Trophoblast cell (in vitro differentiated cells and primary cell): Measurements from ENCODE around the gene SCMH1.

Experiments used
- DNase-seq, 2 donors: peaks; one replicate each; pipeline ENCODE4 v3.0.0-alpha.2; 2016
- H2AFZ ChIP-seq: 2 replicates; pipeline ENCODE4 v1.6.1; 2013; ENCODE audit warnings: low read length, moderate library complexity, mild to moderate bottlenecking; ENCODE audit not compliant: insufficient read depth, poor library complexity
- H2AK5ac ChIP-seq: 2 replicates; pipeline ENCODE4 v1.6.1; 2013; ENCODE audit warnings: mild to moderate bottlenecking, low read length
- H2BK120ac ChIP-seq: 2 replicates; pipeline ENCODE4 v1.6.1; 2013; ENCODE audit warnings: low read length, mild to moderate bottlenecking, moderate library complexity; ENCODE audit not compliant: insufficient read depth, poor library complexity
- H2BK12ac ChIP-seq: 2 replicates; pipeline ENCODE4 v1.6.1; 2013; ENCODE audit warnings: mild to moderate bottlenecking, low read length, moderate library complexity
- H2BK5ac ChIP-seq: 2 replicates; pipeline ENCODE4 v1.6.1; 2013; ENCODE audit warnings: low read length, low read depth, moderate library complexity, mild to moderate bottlenecking; ENCODE audit not compliant: poor library complexity
- H3K14ac ChIP-seq: 2 replicates; pipeline ENCODE4 v1.6.1; 2013; ENCODE audit warnings: mild to moderate bottlenecking, low read length
- H3K18ac ChIP-seq: 2 replicates; pipeline ENCODE4 v1.6.1; 2013; ENCODE audit warnings: mild to moderate bottlenecking, low read length
- H3K23ac ChIP-seq: 2 replicates; pipeline ENCODE4 v1.6.1; 2013; ENCODE audit warnings: low read length
- H3K27ac ChIP-seq: 2 replicates; pipeline ENCODE4 v1.5.1; 2013; ENCODE audit warnings: low read depth, mild to moderate bottlenecking, inconsistent platforms, low read length, moderate library complexity
- H3K27me3 ChIP-seq: 2 replicates; pipeline ENCODE4 v1.6.1; 2013; ENCODE audit warnings: inconsistent platforms, mild to moderate bottlenecking, low read length, moderate library complexity; ENCODE audit not compliant: insufficient read depth
- H3K36me3 ChIP-seq, 2 experiments: 1 replicate in 1 of 2; 2 replicates in 1 of 2; pipeline ENCODE4 v1.6.1; 2013; ENCODE audit warnings: low read length in 2 of 2, mild to moderate bottlenecking in 2 of 2, moderate library complexity in 1 of 2; ENCODE audit not compliant: insufficient read depth in 2 of 2, control insufficient read depth in 1 of 2
- H3K4ac ChIP-seq: 2 replicates; pipeline ENCODE4 v1.6.1; 2013; ENCODE audit warnings: low read depth, mild to moderate bottlenecking, low read length, moderate library complexity
- H3K4me1 ChIP-seq, 2 experiments: 1 replicate in 1 of 2; 2 replicates in 1 of 2; pipeline ENCODE4 v1.6.1; 2013; ENCODE audit warnings: low read length in 2 of 2, mild to moderate bottlenecking in 2 of 2, moderate library complexity in 1 of 2; ENCODE audit not compliant: insufficient read depth in 2 of 2, control insufficient read depth in 1 of 2
- H3K4me2 ChIP-seq: 2 replicates; pipeline ENCODE4 v1.6.1; 2013; ENCODE audit warnings: inconsistent platforms, mild to moderate bottlenecking, low read length, moderate library complexity
- H3K4me3 ChIP-seq: 2 replicates; pipeline ENCODE4 v1.5.1; 2013; ENCODE audit warnings: mild to moderate bottlenecking, low read depth, low read length, inconsistent platforms
- H3K79me1 ChIP-seq: one replicate; pipeline ENCODE4 v1.6.1; 2013; ENCODE audit warnings: low read length
- H3K79me2 ChIP-seq: 2 replicates; pipeline ENCODE4 v1.6.1; 2013; ENCODE audit warnings: low read length, mild to moderate bottlenecking; ENCODE audit not compliant: control insufficient read depth, insufficient read depth, poor library complexity
- H3K9ac ChIP-seq: 2 replicates; pipeline ENCODE4 v1.6.1; 2013; ENCODE audit warnings: mild to moderate bottlenecking, low read length
- H3K9me3 ChIP-seq: 2 replicates; pipeline ENCODE4 v1.6.1; 2013; ENCODE audit warnings: low read depth, mild to moderate bottlenecking, control low read depth, inconsistent platforms, low read length; ENCODE audit not compliant: insufficient read depth
- H4K12ac ChIP-seq: 2 replicates; pipeline ENCODE4 v1.6.1; 2013; ENCODE audit warnings: low read depth, mild to moderate bottlenecking, low read length, moderate library complexity
- H4K8ac ChIP-seq: 2 replicates; pipeline ENCODE4 v1.6.1; 2013; ENCODE audit warnings: low read depth, mild to moderate bottlenecking, low read length, moderate library complexity
- H4K91ac ChIP-seq: one replicate; pipeline ENCODE4 v1.6.1; 2013; ENCODE audit warnings: low read depth, mild to moderate bottlenecking, low read length, moderate library complexity
- WGBS: extraction: QIAGEN DNeasy Blood & Tissue Kit; methylation state at CpG from one replicate; pipeline ENCODE4 v1.1.7; 2013; ENCODE audit warnings: missing lambda C conversion rate; ENCODE audit not compliant: insufficient read length, insufficient coverage; ENCODE audit errors: extremely low coverage; 5-methylcytosine and 5-hydroxymethylcytosine counted together

Gene SCMH1

DNA sequence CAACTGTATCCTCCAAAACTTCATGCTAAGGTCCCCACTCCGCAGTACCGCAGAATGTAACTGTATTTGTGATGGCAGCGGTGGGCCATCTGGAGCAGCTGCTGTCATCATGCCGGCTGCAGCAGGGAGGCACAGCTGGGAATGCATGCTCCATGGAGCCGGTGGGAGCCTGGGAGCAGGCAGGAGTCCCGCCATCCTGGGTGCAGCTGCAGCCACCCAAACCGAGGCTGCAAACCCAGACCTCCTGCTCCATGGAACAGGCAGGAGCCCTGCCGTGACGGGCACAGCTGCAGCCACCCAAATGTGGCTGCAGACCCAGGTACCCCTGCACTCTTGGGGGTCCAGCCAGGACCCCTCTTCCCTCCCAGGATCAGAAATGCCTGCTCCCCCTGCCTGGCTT lies 80.3 kb downstream of the SCMH1 start:
- Histone ChIP-seq H2BK12ac (no peak overlapping the region), H3K9me3 (no peaks in the 10 kb centered on the region), H4K91ac (no peak overlapping the region), H4K8ac (no peak overlapping the region), H3K14ac (no peak overlapping the region), H2BK5ac (no peak overlapping the region), H3K9ac (no peak overlapping the region), H3K36me3 (peaks cover 2 to 6% of the 10 kb centered on the region in 2 experiments), H4K12ac (no peak overlapping the region), H2AK5ac (no peak overlapping the region), H2AFZ (no peak overlapping the region), H2BK120ac (no peak overlapping the region), H3K79me2 (no peaks in the 10 kb centered on the region), H3K23ac (no peak overlapping the region), H3K27ac (no peak overlapping the region), H3K79me1 (no peaks in the 10 kb centered on the region), H3K4ac (no peak overlapping the region), H3K4me1 (peaks cover 0 to 2% of the 10 kb centered on the region in 2 experiments), H3K18ac (no peak overlapping the region), H3K4me3 (no peak overlapping the region), H3K27me3 (no peaks in the 10 kb centered on the region), H3K4me2 (no peak overlapping the region)
- no peak for DNase-seq
- WGBS: no CpG with 5 or more reads among the region's 9 CpGs

DNA sequence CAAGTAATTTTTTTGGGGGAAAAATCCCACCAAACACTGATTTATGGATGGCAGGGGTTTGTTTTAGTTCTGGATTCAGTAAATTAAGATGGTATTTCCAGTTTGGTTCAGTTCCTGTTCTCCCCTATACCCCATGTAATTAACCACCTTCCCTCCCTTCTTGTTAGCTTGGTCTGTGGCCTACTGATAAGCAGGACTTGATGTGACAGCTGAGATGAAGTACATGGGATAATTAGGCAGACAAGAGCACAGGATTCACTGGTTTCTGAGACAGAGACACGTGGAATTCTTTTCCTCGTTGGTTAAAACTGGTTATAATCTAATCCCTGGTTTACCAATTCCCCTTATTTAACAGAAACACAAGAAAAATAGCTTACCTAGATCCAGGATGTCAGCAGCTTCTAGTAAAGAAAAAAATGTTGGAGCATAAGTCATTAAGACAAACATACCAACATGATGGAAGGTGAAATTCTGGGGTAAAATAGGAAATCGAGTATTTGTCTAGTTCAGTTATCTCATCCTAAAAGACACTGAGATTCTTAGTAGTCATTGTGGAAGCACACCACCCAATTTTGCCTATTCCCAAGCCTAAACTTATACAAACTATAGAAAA lies 81.5 kb downstream of the SCMH1 start:
- H3K4ac ChIP-seq: no peak overlapping the region
- no peaks in the 10 kb centered on the region for H3K79me1 ChIP-seq
- no CpG with 5 or more reads among the region's 3 CpGs for WGBS
- H3K4me1 ChIP-seq: peaks cover 0 to 2% of the 10 kb centered on the region in 2 experiments
- no peak overlapping the region for H3K23ac ChIP-seq
- no peak overlapping the region for H2BK120ac ChIP-seq
- H3K27me3 ChIP-seq: no peaks in the 10 kb centered on the region
- H2AFZ ChIP-seq: no peak overlapping the region
- no peaks in the 10 kb centered on the region for H3K9me3 ChIP-seq
- H3K9ac ChIP-seq: no peak overlapping the region
- no peak overlapping the region for H2BK5ac ChIP-seq
- H4K91ac ChIP-seq: no peak overlapping the region
- H4K8ac ChIP-seq: no peak overlapping the region
- no peak overlapping the region for H3K4me3 ChIP-seq
- no peak for DNase-seq
- H3K36me3 ChIP-seq: peaks cover 2 to 6% of the 10 kb centered on the region in 2 experiments
- no peaks in the 10 kb centered on the region for H3K79me2 ChIP-seq
- H3K14ac ChIP-seq: no peak overlapping the region
- H3K27ac ChIP-seq: no peak overlapping the region
- no peak overlapping the region for H2AK5ac ChIP-seq
- no peak overlapping the region for H4K12ac ChIP-seq
- no peak overlapping the region for H2BK12ac ChIP-seq
- no peak overlapping the region for H3K18ac ChIP-seq
- no peak overlapping the region for H3K4me2 ChIP-seq

DNA sequence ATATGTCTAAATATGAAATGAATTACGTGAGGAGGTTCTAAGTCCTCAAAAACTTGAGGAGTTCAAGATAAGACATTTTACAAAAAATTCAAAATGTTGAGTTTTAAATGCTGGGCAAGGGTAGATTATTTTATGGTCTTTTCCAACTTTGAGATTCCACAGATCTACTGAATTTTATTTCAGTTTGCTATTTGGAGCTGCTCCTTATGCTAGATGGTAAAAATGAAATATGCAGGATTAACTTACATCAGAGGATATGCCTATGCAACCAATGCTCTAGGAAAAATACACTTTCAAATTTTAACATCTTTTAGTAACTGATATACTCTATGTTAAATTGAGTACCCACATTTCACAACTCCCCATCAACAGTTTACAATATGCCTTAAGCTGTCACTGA lies 83.1 kb downstream of the SCMH1 start:
- H3K79me1 ChIP-seq: no peaks in the 10 kb centered on the region
- peaks cover 2 to 6% of the 10 kb centered on the region in 2 experiments for H3K36me3 ChIP-seq
- no peak overlapping the region for H3K4me2 ChIP-seq
- DNase-seq: no peak
- no peak overlapping the region for H4K8ac ChIP-seq
- H2BK120ac ChIP-seq: no peak overlapping the region
- H3K18ac ChIP-seq: no peak overlapping the region
- H3K4ac ChIP-seq: no peak overlapping the region
- H4K91ac ChIP-seq: no peak overlapping the region
- H3K23ac ChIP-seq: no peak overlapping the region
- H3K4me3 ChIP-seq: no peak overlapping the region
- no peak overlapping the region for H3K27ac ChIP-seq
- H2AK5ac ChIP-seq: no peak overlapping the region
- no peak overlapping the region for H3K9ac ChIP-seq
- WGBS: no CpG with 5 or more reads among the region's 1 CpG
- no peak overlapping the region for H2BK5ac ChIP-seq
- no peak overlapping the region for H3K14ac ChIP-seq
- H2BK12ac ChIP-seq: no peak overlapping the region
- no peaks in the 10 kb centered on the region for H3K27me3 ChIP-seq
- no peak overlapping the region for H4K12ac ChIP-seq
- H3K9me3 ChIP-seq: no peaks in the 10 kb centered on the region
- peaks cover 0 to 2% of the 10 kb centered on the region in 2 experiments for H3K4me1 ChIP-seq
- no peaks in the 10 kb centered on the region for H3K79me2 ChIP-seq
- no peak overlapping the region for H2AFZ ChIP-seq

DNA sequence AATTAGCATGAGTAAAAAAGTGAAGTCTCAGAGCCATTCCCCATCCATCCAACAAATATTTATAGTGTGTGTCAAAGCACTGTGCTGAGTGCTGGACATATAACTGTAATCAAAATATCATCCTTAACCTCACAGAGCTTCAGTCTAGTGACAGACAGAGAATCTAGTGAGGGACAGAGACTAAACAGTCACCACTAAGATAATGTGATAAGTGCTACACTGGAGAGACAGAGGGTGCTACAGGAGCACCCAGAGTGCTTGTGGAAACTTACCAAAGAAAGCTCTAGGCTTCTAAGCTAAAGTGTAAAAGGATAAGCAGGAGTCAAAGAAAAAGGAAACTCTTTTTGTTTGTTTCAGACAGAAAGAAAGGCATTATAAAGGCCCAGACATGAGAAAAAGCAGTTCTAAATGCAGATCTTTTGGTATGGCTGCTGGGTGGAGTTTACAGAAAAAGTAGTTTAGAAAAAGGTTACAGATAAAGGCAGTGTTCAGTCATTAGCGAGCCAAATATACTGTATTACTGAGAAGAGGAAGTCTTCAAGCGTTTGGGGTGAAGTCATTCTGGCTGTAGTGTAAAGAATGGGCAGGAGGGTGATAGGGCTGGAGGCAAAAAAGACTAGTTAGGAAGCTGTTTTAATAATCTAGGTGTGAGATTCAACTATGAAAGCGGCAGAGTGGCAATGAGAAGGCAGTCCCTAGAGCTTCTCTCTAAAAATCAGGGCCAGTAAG lies 83.8 kb downstream of the SCMH1 start:
- Histone ChIP-seq H4K91ac (no peak overlapping the region), H4K8ac (no peak overlapping the region), H3K4me1 (peaks cover 0 to 2% of the 10 kb centered on the region in 2 experiments), H4K12ac (no peak overlapping the region), H3K9ac (no peak overlapping the region), H3K14ac (no peak overlapping the region), H3K23ac (no peak overlapping the region), H3K27me3 (no peaks in the 10 kb centered on the region), H2AFZ (no peak overlapping the region), H3K27ac (peak overlapping the region; percentile 37), H2AK5ac (no peak overlapping the region), H3K4me2 (no peak overlapping the region), H2BK5ac (no peak overlapping the region), H3K36me3 (peaks cover 2 to 6% of the 10 kb centered on the region in 2 experiments), H2BK120ac (no peak overlapping the region), H3K4ac (no peak overlapping the region), H3K9me3 (no peaks in the 10 kb centered on the region), H3K79me2 (no peaks in the 10 kb centered on the region), H3K18ac (no peak overlapping the region), H3K79me1 (no peaks in the 10 kb centered on the region), H2BK12ac (no peak overlapping the region), H3K4me3 (no peak overlapping the region)
- no CpG with 5 or more reads among the region's 3 CpGs for WGBS
- DNase-seq: no peak
